Prostate gland (tissue), 2 donors: Measurements from ENCODE around the gene SLC4A1AP. TPM values are rescaled to one million over a fixed set of nuclear protein-coding genes. Genes with fewer than 3 reads are reported as not detected.
A peak's percentile ranks its signal among the peaks of the same experiment; 100 is the strongest.

Experiments
- DNase-seq: peaks from one replicate; pipeline ENCODE4 v3.0.0-alpha.2; 2019; ENCODE audit warnings: low spot score
- H3K27ac ChIP-seq, 2 donors: fragments of 200-600 bp; sonication (generic); 2 replicates each; pipeline ENCODE4 v1.5.1; 2017 to 2019
- H3K27me3 ChIP-seq: fragments of 200-600 bp; sonication (generic); replicated peaks from 2 replicates; pipeline ENCODE4 v1.5.1; 2019; ENCODE audit not compliant: insufficient read depth
- H3K36me3 ChIP-seq, 2 donors: fragments of 200-600 bp; sonication (generic); 1 replicate in 1 of 2; 2 replicates in 1 of 2; pipeline versions ENCODE4 v1.5.1 to v1.8.1; 2017 to 2019
- H3K4me1 ChIP-seq: fragments of 200-600 bp; sonication (generic); replicated peaks from 2 replicates; pipeline ENCODE4 v1.5.1; 2019
- H3K4me3 ChIP-seq, 2 donors: fragments of 200-600 bp; sonication (generic); 2 replicates each; pipeline ENCODE4 v1.5.1; 2017 to 2019
- H3K9me3 ChIP-seq: fragments of 200-600 bp; sonication (generic); 2 replicates; pipeline ENCODE4 v1.5.1; 2017
- POLR2A ChIP-seq: fragments of 450-650 bp; IDR thresholded peaks from one replicate; pipeline ENCODE4 v1.6.1; 2016; ENCODE audit warnings: antibody characterized with exemption, mild to moderate bottlenecking
- POLR2AphosphoS5 ChIP-seq: sonication (generic); formaldehyde crosslinking; IDR thresholded peaks from one replicate; pipeline ENCODE4 v1.6.1; 2017; ENCODE audit warnings: antibody characterized with exemption
- WGBS: methylation state at CpG from one replicate; pipeline ENCODE4 v1.1.5; 2018; 5-methylcytosine and 5-hydroxymethylcytosine counted together
- intact Hi-C: fragments of 100-400 bp; cut with DNase I; formaldehyde crosslinking; loops from one replicate; pipeline ENCODE4 v1.14.2; 2022
- total RNA-seq, 2 donors: library from RNA; depleted of rRNA; stranded (reverse); fragments of >200 nt; gene quantifications; one replicate each; pipeline ENCODE4 v1.1.0, GENCODE V29; 2016
- TF ChIP-seq, protein P1 (sequence below), 4 experiments: fragments of 200-600 bp in 2 of 4; fragments of 450-650 bp in 2 of 4; sonication (generic) in 2 of 4; IDR thresholded peaks; 1 replicate in 3 of 4; 2 replicates in 1 of 4; pipeline ENCODE4 v1.5.1; 2016 to 2019; ENCODE audit warnings: antibody characterized with exemption in 4 of 4, mild to moderate bottlenecking in 2 of 4, moderate library complexity in 2 of 4

The SLC4A1AP gene
- total RNA-seq, 2 donors from 2014 or later = 19.8 to 37.9 TPM

DNA sequence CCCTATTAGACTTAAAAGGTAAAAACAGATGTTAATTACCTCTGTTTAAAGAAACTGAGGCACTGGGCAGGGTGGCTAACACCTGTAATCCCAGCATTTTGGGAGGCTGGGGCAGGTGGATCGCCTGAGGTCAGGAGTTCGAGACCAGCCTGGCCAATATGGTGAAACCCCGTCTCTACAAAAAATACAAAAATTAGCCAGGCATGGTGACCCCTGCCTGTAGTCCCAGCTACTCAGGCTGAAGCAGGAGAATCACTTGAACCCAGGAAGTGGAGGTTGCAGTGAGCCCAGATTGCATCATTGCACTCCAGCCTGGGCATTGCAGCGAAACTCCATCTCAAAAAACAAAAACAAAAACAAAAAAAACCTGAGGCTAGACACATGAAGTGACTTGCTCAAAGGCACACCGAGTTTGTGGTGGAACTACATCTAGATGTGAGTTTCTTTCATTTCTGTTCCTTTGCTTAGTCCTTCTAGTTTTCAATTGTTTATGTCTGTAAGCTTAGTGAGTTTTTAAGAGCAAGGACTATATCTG, 40.7 kb downstream of the SLC4A1AP start:
- DNase-seq = no peak
- H3K27ac ChIP-seq = peak overlapping the region; percentile 85 to 89

DNA sequence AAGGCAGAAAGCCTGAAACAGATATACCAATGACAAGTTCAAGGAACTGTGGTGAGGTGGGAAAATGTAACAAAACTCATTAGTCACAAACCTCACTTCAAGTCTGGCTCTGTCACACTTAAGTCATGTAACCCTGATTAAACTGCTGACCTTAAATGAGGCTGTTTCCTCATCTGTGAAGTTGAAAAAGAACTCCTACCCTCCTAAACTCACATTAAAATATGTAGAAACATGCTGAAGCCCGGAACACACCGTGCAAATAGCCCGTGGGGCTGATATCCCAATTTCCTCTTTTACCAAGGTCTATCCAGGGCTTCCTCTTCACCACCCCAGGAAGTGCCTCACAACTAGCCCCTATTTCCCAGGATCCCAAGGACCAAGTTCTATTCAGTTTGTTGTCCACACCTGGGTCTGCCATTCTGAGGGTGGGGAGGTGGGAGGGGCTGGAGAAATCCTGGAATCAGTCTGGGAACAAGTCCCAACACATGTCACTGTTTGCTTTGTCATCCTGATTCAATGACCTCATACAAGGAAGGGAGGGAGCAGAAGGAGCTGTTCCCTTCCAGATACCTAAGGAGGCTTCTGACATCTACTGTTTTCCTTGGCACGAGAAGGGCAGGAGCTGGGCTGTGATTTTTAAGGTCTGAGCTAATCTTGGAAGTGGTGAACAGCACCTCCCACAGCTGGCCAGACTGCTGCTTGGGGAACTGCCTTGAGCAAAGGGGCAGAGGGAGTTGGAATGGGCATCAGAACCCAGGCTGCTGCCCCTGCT, 42.3 kb downstream of the SLC4A1AP start:
- peak; percentile 90 for DNase-seq
- H3K36me3 ChIP-seq = no peaks in the 10 kb centered on the region
- no peaks in the 10 kb centered on the region for H3K27me3 ChIP-seq
- peak; percentile 99 for TF ChIP-seq POLR2AphosphoS5
- peak; percentile 54 for TF ChIP-seq POLR2A
- TF ChIP-seq, protein P1, sequence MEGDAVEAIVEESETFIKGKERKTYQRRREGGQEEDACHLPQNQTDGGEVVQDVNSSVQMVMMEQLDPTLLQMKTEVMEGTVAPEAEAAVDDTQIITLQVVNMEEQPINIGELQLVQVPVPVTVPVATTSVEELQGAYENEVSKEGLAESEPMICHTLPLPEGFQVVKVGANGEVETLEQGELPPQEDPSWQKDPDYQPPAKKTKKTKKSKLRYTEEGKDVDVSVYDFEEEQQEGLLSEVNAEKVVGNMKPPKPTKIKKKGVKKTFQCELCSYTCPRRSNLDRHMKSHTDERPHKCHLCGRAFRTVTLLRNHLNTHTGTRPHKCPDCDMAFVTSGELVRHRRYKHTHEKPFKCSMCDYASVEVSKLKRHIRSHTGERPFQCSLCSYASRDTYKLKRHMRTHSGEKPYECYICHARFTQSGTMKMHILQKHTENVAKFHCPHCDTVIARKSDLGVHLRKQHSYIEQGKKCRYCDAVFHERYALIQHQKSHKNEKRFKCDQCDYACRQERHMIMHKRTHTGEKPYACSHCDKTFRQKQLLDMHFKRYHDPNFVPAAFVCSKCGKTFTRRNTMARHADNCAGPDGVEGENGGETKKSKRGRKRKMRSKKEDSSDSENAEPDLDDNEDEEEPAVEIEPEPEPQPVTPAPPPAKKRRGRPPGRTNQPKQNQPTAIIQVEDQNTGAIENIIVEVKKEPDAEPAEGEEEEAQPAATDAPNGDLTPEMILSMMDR (IDR thresholded peaks at IDR 0.05) = no peak
- H3K27ac ChIP-seq = peak overlapping the region; percentile 85 to 89
- 6% methylated on average over 4 of the region's 4 CpGs for WGBS
- intact Hi-C loops = loop anchor here (1.0 to 5.0 kb wide), 3 partner anchors 67 to 686 kb away; partner anchors contain the start of gene FOSL2
- no peaks in the 10 kb centered on the region for H3K9me3 ChIP-seq
- peaks cover 14% of the 10 kb centered on the region for H3K4me1 ChIP-seq
- H3K4me3 ChIP-seq = no peak overlapping the region

More for the DNA sequence above, 40.7 kb downstream of the SLC4A1AP start:
- 88% methylated on average over 5 of the region's 5 CpGs for WGBS
- no peaks in the 10 kb centered on the region for H3K36me3 ChIP-seq
- no peak overlapping the region for H3K4me3 ChIP-seq
- TF ChIP-seq, protein P1 (IDR thresholded peaks at IDR 0.05) = no peak
- no peak for TF ChIP-seq POLR2AphosphoS5
- no peak for TF ChIP-seq POLR2A
- no peaks in the 10 kb centered on the region for H3K27me3 ChIP-seq
- intact Hi-C loops = no loop called here
- no peaks in the 10 kb centered on the region for H3K9me3 ChIP-seq
- H3K4me1 ChIP-seq = peaks cover 14% of the 10 kb centered on the region

DNA sequence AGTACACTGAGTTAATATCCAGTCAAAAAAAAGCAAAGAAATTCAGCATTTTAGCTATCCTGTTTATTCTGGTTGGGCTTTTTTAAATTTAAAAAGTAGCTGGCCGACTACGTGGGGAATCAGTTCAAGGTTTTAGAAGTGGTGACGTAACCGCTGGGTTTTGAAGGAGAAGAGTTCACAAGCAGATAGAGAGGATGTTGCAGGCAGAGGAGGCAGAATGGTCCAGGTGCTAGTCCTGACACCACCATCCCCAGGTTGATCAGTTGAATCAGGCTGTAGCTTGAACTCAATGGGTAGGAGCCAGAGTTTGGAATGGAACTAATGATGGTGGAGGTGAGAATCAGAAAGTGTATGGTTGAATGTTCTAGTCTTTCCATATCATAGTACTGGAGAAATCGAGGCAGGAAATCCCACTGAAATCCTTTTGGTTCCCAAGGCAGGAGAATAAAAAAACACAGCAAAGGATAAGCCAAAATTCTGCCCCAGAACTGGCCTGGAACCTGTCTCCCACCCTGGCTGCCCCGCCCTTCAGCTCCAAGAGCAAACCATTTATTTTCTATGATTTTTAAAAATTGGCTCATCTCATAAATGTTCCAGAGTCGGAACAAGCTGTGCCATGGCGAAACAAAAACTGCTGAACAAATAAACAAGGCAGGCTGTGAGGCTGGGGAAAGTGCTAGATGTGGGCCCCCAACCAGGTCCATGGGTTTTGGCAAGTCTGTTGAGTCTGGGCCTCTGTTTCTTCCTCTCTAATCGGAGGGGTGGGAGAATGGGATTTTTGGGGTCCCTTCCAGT, 44.0 kb downstream of the SLC4A1AP start:
- Histone ChIP-seq H3K4me1 (peaks cover 14% of the 10 kb centered on the region), H3K36me3 (no peaks in the 10 kb centered on the region), H3K27me3 (no peaks in the 10 kb centered on the region), H3K27ac (peak overlapping the region; percentile 85 to 89), H3K9me3 (no peaks in the 10 kb centered on the region), H3K4me3 (no peak overlapping the region)
- DNase-seq = no peak
- TF ChIP-seq POLR2AphosphoS5 (peak; percentile 79), POLR2A (no peak)
- TF ChIP-seq, protein P1 (IDR thresholded peaks at IDR 0.05) = no peak
- WGBS = 63% methylated on average over 9 of the region's 9 CpGs
- intact Hi-C loops = loop anchor here (2.0 to 5.0 kb wide), 2 partner anchors 65 to 115 kb away; no protein-coding TSS in a partner anchor

DNA sequence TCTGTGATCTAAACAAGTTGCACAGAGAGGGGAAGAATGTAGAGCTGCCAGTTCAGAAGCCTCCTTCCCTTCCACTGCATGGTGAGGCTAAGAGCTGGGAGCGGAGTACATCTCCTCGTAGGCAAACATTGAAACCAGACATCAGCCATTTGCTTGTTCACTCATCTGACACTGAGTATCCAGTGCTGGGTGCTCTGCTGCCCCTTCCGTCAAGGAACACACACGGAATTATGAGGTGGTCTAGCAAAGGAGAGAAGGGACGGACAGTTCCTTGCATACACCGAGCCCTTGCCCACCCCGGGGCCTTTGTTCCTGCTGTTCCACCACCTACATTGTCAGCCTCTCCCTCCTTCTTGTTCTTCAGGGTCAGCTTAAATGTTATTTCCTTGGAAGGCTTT, 44.6 kb downstream of the SLC4A1AP start:
- H3K9me3 ChIP-seq = no peaks in the 10 kb centered on the region
- peaks cover 14% of the 10 kb centered on the region for H3K4me1 ChIP-seq
- TF ChIP-seq POLR2AphosphoS5 (no peak), POLR2A (no peak)
- TF ChIP-seq, protein P1 (IDR thresholded peaks at IDR 0.05) = no peak
- H3K27ac ChIP-seq = peak overlapping the region; percentile 85 to 89
- intact Hi-C loops = loop anchor here (5.0 kb wide), 1 partner anchor 114 kb away; no protein-coding TSS in a partner anchor
- DNase-seq = no peak
- no peaks in the 10 kb centered on the region for H3K36me3 ChIP-seq
- WGBS = 70% methylated on average over 7 of the region's 7 CpGs
- no peaks in the 10 kb centered on the region for H3K27me3 ChIP-seq
- no peak overlapping the region for H3K4me3 ChIP-seq
